Smooth muscle cell (in vitro differentiated cells): ENCODE data around the gene SMG9. TPM values are rescaled to one million over a fixed set of nuclear protein-coding genes. Genes with fewer than 3 reads are reported as not detected.

Experiments
- DNase-seq: peaks from one replicate; lab custom pipeline; 2025; ENCODE audit not compliant: unreplicated experiment; lab: John Stamatoyannopoulos, UW
- H2AFZ ChIP-seq: fragments of 200-600 bp; sonication (generic); 2 replicates; pipeline ENCODE4 v1.6.0; 2016; ENCODE audit warnings: antibody characterized with exemption, low read depth, mild to moderate bottlenecking
- H3F3A ChIP-seq: fragments of 200-600 bp; sonication (generic); 2 replicates; pipeline ENCODE4 v1.6.0; 2017; ENCODE audit warnings: antibody characterized with exemption, low read depth
- H3K27ac ChIP-seq: fragments of 200-600 bp; sonication (generic); 2 replicates; pipeline ENCODE4 v1.5.1; 2016; ENCODE audit warnings: low read depth, mild to moderate bottlenecking
- H3K27me3 ChIP-seq: fragments of 200-600 bp; sonication (generic); 2 replicates; pipeline ENCODE4 v1.6.1; 2016; ENCODE audit warnings: low read depth, mild to moderate bottlenecking
- H3K36me3 ChIP-seq: fragments of 200-600 bp; sonication (generic); 2 replicates; pipeline ENCODE4 v1.5.1; 2016; ENCODE audit warnings: low read depth
- H3K4me1 ChIP-seq: fragments of 200-600 bp; sonication (generic); 2 replicates; pipeline ENCODE4 v1.5.1; 2016; ENCODE audit warnings: low read depth
- H3K4me2 ChIP-seq: fragments of 200-600 bp; sonication (generic); 2 replicates; pipeline ENCODE4 v1.6.0; 2016; ENCODE audit warnings: mild to moderate bottlenecking
- H3K4me3 ChIP-seq: fragments of 200-600 bp; sonication (generic); 2 replicates; pipeline ENCODE4 v1.5.1; 2016; ENCODE audit warnings: mild to moderate bottlenecking
- H3K79me2 ChIP-seq: fragments of 200-600 bp; sonication (generic); 2 replicates; pipeline ENCODE4 v1.6.0; 2016; ENCODE audit warnings: low read depth, mild to moderate bottlenecking
- H3K9ac ChIP-seq: fragments of 200-600 bp; sonication (generic); 2 replicates; pipeline ENCODE4 v1.6.0; 2016; ENCODE audit warnings: low read depth
- H3K9me3 ChIP-seq: fragments of 200-600 bp; sonication (generic); replicated peaks from 2 replicates; pipeline ENCODE4 v1.5.1; 2016; ENCODE audit warnings: low read depth
- H4K20me1 ChIP-seq: fragments of 200-600 bp; sonication (generic); 2 replicates; pipeline ENCODE4 v1.6.0; 2016; ENCODE audit warnings: low read depth
- WGBS: methylation state at CpG from one replicate; pipeline ENCODE4 v1.1.7; 2016; ENCODE audit warnings: low lambda C conversion rate; 5-methylcytosine and 5-hydroxymethylcytosine counted together
- polyA plus RNA-seq: library from polyadenylated mRNA; unstranded; fragments of >200 nt; fragmentation: Nextera tagmentation; extraction: Ambion mirVana; gene quantifications from 2 replicates; pipeline ENCODE4 v1.2.1, GENCODE V29; 2016
- total RNA-seq: library from RNA; depleted of rRNA; stranded (reverse); fragments of >200 nt; gene quantifications from 2 replicates; pipeline ENCODE4 v1.2.3, GENCODE V29; 2014
- TF ChIP-seq, protein P1 (sequence below): fragments of 200-600 bp; sonication (generic); IDR thresholded peaks from 2 replicates; pipeline ENCODE4 v1.5.1; 2017; ENCODE audit warnings: borderline replicate concordance, mild to moderate bottlenecking, antibody characterized with exemption; ENCODE audit not compliant: insufficient read depth, poor library complexity, severe bottlenecking

The SMG9 gene
- total and polyA plus RNA-seq, 2 experiments from 2014 or later, result 13.2 to 39.2 TPM

DNA sequence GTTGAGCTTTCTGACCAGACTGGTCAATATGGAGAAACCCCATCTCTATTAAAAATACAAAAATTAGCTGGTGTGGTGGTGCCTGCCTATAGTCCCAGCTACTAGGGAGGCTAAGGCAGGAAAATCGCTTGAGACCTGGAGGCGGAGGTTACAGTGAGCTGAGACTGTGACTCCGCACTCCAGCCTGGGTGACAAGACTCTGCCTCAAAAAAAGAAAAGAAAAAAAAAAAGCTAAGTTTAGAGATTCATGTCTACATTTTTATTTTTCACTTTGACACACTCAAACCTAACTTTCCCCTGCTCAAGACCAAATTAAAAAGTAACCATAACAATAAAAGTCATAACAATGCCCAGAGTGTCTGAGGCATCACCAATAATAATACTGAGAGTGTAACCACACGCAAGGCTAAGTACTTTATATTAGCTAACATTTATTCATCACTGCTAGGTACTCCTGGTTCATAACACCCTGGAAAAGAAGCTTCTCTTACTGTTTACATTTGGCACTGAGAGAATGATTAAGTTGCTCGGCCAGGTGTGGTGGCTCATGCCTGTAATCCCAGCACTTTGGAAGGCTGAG, 33.2 kb downstream of the SMG9 start:
- H3F3A ChIP-seq, result no peaks in the 10 kb centered on the region
- H3K27me3 ChIP-seq, result no peaks in the 10 kb centered on the region
- H3K4me2 ChIP-seq, result no peak overlapping the region
- no peak for DNase-seq
- no peaks in the 10 kb centered on the region for H3K36me3 ChIP-seq
- TF ChIP-seq, protein P1, sequence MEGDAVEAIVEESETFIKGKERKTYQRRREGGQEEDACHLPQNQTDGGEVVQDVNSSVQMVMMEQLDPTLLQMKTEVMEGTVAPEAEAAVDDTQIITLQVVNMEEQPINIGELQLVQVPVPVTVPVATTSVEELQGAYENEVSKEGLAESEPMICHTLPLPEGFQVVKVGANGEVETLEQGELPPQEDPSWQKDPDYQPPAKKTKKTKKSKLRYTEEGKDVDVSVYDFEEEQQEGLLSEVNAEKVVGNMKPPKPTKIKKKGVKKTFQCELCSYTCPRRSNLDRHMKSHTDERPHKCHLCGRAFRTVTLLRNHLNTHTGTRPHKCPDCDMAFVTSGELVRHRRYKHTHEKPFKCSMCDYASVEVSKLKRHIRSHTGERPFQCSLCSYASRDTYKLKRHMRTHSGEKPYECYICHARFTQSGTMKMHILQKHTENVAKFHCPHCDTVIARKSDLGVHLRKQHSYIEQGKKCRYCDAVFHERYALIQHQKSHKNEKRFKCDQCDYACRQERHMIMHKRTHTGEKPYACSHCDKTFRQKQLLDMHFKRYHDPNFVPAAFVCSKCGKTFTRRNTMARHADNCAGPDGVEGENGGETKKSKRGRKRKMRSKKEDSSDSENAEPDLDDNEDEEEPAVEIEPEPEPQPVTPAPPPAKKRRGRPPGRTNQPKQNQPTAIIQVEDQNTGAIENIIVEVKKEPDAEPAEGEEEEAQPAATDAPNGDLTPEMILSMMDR, result no peak
- 92% methylated on average over 5 of the region's 5 CpGs for WGBS
- H3K27ac ChIP-seq, result no peak overlapping the region
- no peaks in the 10 kb centered on the region for H3K4me1 ChIP-seq
- no peaks in the 10 kb centered on the region for H3K9me3 ChIP-seq
- H3K79me2 ChIP-seq, result no peaks in the 10 kb centered on the region
- H3K9ac ChIP-seq, result no peak overlapping the region
- H2AFZ ChIP-seq, result no peak overlapping the region
- H3K4me3 ChIP-seq, result no peak overlapping the region
- no peaks in the 10 kb centered on the region for H4K20me1 ChIP-seq

DNA sequence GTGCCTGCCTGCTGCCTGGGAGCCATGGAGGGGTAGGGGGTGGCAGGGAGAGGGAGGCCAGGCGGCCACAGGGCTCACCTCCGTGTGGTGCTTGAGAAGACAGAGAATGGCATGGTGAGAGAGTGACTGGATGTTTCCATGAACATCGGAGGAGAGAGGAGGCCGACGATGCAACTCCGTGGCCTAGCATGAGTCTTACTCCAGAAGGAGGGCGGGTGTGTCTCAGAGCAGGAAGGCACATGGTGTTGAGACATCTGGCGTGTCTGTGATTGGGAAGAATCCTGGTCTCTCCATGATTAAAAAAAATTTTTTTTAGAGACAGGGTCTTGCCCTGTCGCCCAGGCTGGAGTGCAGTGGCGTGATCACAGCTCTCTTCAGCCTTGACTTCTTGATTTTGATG, 33.8 kb downstream of the SMG9 start:
- H4K20me1 ChIP-seq, result no peaks in the 10 kb centered on the region
- H3K4me1 ChIP-seq, result no peaks in the 10 kb centered on the region
- no peak overlapping the region for H3K9ac ChIP-seq
- no peak overlapping the region for H3K27ac ChIP-seq
- H3K79me2 ChIP-seq, result no peaks in the 10 kb centered on the region
- no peak overlapping the region for H2AFZ ChIP-seq
- H3K4me3 ChIP-seq, result no peak overlapping the region
- H3K27me3 ChIP-seq, result no peaks in the 10 kb centered on the region
- TF ChIP-seq, protein P1, result no peak
- 88% methylated on average over 10 of the region's 10 CpGs for WGBS
- no peak for DNase-seq
- no peaks in the 10 kb centered on the region for H3F3A ChIP-seq
- no peaks in the 10 kb centered on the region for H3K36me3 ChIP-seq
- H3K4me2 ChIP-seq, result no peak overlapping the region
- H3K9me3 ChIP-seq, result no peaks in the 10 kb centered on the region

DNA sequence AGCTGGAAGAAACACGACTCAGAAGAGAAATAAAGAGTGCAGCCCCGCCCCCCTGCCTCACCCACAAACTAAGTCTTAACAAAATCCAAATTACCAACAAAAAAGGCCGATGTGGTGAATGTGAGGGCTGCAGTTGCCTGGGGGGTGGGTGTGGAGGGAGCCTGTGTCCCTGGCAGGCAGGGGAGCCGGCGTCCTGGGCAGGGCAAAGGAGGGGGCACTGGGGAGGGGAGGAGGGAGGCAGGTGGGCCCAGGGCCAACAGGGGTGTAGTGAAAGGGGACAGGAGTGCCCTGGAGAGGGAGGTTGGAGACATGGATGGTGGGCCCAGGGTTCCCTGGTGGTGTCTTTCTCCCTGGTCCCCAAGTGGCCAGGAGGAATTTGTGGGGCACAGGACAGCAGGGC, 34.8 kb downstream of the SMG9 start:
- H4K20me1 ChIP-seq, result no peaks in the 10 kb centered on the region
- no peaks in the 10 kb centered on the region for H3K27me3 ChIP-seq
- H3K9me3 ChIP-seq, result no peaks in the 10 kb centered on the region
- no peaks in the 10 kb centered on the region for H3K36me3 ChIP-seq
- H3K4me3 ChIP-seq, result no peak overlapping the region
- no peaks in the 10 kb centered on the region for H3F3A ChIP-seq
- DNase-seq, result no peak
- H3K4me1 ChIP-seq, result no peaks in the 10 kb centered on the region
- no peak overlapping the region for H3K4me2 ChIP-seq
- WGBS, result 80% methylated on average over 5 of the region's 5 CpGs
- TF ChIP-seq, protein P1, result no peak
- H3K79me2 ChIP-seq, result no peaks in the 10 kb centered on the region
- H3K9ac ChIP-seq, result no peak overlapping the region
- no peak overlapping the region for H2AFZ ChIP-seq
- H3K27ac ChIP-seq, result no peak overlapping the region

DNA sequence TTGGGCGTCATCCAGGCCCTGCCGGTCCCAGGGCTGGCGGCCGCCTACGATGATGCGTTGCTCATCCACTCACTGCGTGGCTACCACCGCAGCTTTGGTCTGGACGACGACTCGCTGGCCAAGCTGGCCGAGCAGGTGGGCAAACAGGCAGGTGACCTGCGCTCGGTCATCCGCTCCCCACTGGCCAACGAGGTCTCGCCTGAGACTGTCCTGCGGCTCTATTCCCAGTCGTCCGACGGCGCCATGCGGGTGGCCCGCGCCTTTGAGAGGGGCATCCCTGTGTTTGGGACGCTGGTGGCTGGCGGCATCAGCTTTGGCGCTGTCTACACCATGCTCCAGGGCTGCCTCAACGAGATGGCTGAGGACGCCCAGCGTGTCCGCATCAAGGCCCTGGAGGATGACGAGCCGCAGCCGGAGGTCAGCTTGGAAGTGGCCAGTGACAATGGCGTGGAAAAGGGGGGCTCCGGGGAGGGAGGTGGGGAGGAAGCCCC, 35.3 kb downstream of the SMG9 start:
- 95% methylated on average over 37 of the region's 37 CpGs for WGBS
- Histone ChIP-seq H3K4me2 (no peak overlapping the region), H4K20me1 (no peaks in the 10 kb centered on the region), H3K4me1 (no peaks in the 10 kb centered on the region), H3K79me2 (no peaks in the 10 kb centered on the region), H3K27me3 (no peaks in the 10 kb centered on the region), H2AFZ (no peak overlapping the region), H3K36me3 (no peaks in the 10 kb centered on the region), H3K9ac (no peak overlapping the region), H3K9me3 (no peaks in the 10 kb centered on the region), H3K4me3 (no peak overlapping the region), H3K27ac (no peak overlapping the region), H3F3A (no peaks in the 10 kb centered on the region)
- DNase-seq, result no peak
- TF ChIP-seq, protein P1, result no peak
